ENCODE results near the gene ALKBH3.

ALKBH3 gene

GRCh38 chr11:43947003-43947500, 66.4 kb downstream of the ALKBH3 start:
- no peaks in the 10 kb centered on the region for H3K36me3 Mint-ChIP-seq (ENCODE audit: low read depth)
- H3K4me3 Mint-ChIP-seq: no peak overlapping the region
- H3K27me3 Mint-ChIP-seq (ENCODE audit: low read depth): peaks cover 60% of the 10 kb centered on the region
- DNase-seq (ENCODE audit: low spot score): no peak
- no peaks in the 10 kb centered on the region for H3K9me3 Mint-ChIP-seq
- H3K27ac Mint-ChIP-seq: no peak overlapping the region
- peaks cover 8% of the 10 kb centered on the region for H3K4me1 Mint-ChIP-seq (ENCODE audit: low read depth)

- Mint-ChIP-seq H3K36me3 (ENCODE audit: low read depth) (no peaks in the 10 kb centered on the region), H3K4me1 (ENCODE audit: low read depth) (peaks cover 8% of the 10 kb centered on the region), H3K4me3 (no peak overlapping the region), H3K27ac (no peak overlapping the region), H3K27me3 (ENCODE audit: low read depth) (peaks cover 60% of the 10 kb centered on the region), H3K9me3 (no peaks in the 10 kb centered on the region)
- DNase-seq (ENCODE audit: low spot score): no peak
These were observed 67.2 kb downstream of the ALKBH3 start for GRCh38 chr11:43947815-43948214.

- no peak for DNase-seq (ENCODE audit: low spot score)
- no peak overlapping the region for H3K27ac Mint-ChIP-seq
- H3K9me3 Mint-ChIP-seq: no peaks in the 10 kb centered on the region
- H3K36me3 Mint-ChIP-seq (ENCODE audit: low read depth): no peaks in the 10 kb centered on the region
- no peak overlapping the region for H3K4me3 Mint-ChIP-seq
- peaks cover 55% of the 10 kb centered on the region for H3K27me3 Mint-ChIP-seq (ENCODE audit: low read depth)
- H3K4me1 Mint-ChIP-seq (ENCODE audit: low read depth): peaks cover 6% of the 10 kb centered on the region
These were observed 68.0 kb downstream of the ALKBH3 start for GRCh38 chr11:43948341-43949225.

DNA sequence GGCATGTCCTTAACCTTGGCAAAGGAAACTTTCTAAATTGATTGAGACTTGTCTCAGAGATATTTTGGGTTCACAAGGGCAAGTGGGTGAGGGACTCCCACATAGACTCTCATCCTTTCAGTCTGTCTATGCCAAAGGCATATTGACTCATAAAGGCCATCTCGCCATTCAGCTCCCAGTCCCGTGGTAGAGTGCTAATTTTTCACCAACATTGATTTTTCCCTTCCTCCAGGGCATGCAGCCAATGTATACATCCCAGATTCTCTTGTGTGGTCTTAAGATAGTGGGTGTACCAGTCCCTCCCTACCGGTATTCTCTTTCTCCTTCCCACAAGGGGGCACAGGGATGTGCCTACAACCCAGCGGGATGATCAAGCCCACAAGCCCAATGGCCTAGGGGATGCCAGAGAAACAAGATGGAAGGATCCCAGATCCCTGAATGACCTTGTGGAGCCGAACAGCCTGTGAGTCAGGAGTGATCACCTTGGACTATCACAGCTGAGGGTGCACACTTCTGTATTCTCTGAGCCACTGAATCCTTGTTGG, 69.8 kb downstream of the ALKBH3 start:
- Mint-ChIP-seq H3K9me3 (no peaks in the 10 kb centered on the region), H3K27me3 (ENCODE audit: low read depth) (peaks cover 37% of the 10 kb centered on the region), H3K4me3 (no peak overlapping the region), H3K36me3 (ENCODE audit: low read depth) (no peaks in the 10 kb centered on the region), H3K4me1 (ENCODE audit: low read depth) (no peaks in the 10 kb centered on the region), H3K27ac (no peak overlapping the region)
- no peak for DNase-seq (ENCODE audit: low spot score)

DNA sequence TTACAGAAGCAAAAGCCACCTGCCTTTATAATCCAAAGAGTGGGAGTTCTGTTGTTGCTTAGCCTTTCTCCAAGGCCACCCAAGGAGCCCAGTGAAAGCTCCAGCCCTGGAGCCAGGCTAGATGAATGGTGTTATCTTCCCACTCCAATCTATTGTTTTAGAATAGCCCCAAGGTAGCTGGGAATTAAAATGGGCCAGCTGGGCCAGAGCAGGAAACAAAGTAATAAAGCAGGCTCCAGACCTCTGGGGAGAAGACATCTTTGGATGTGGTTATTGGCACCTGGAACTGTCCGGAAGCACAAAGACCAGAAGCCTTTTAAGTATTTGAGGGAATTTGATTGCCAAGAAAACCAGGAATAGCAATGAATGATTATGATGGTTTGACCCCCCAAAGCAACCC, 70.6 kb downstream of the ALKBH3 start:
- Mint-ChIP-seq H3K36me3 (ENCODE audit: low read depth) (no peaks in the 10 kb centered on the region), H3K4me3 (no peak overlapping the region), H3K4me1 (ENCODE audit: low read depth) (no peaks in the 10 kb centered on the region), H3K9me3 (no peaks in the 10 kb centered on the region), H3K27me3 (ENCODE audit: low read depth) (peaks cover 32% of the 10 kb centered on the region), H3K27ac (no peak overlapping the region)
- no peak for DNase-seq (ENCODE audit: low spot score)

GRCh38 chr11:43952020-43952400, 71.4 kb downstream of the ALKBH3 start:
- no peaks in the 10 kb centered on the region for H3K4me1 Mint-ChIP-seq (ENCODE audit: low read depth)
- H3K27me3 Mint-ChIP-seq (ENCODE audit: low read depth): peaks cover 27% of the 10 kb centered on the region
- H3K36me3 Mint-ChIP-seq (ENCODE audit: low read depth): no peaks in the 10 kb centered on the region
- H3K4me3 Mint-ChIP-seq: no peak overlapping the region
- no peak overlapping the region for H3K27ac Mint-ChIP-seq
- no peaks in the 10 kb centered on the region for H3K9me3 Mint-ChIP-seq
- DNase-seq (ENCODE audit: low spot score): no peak

DNA sequence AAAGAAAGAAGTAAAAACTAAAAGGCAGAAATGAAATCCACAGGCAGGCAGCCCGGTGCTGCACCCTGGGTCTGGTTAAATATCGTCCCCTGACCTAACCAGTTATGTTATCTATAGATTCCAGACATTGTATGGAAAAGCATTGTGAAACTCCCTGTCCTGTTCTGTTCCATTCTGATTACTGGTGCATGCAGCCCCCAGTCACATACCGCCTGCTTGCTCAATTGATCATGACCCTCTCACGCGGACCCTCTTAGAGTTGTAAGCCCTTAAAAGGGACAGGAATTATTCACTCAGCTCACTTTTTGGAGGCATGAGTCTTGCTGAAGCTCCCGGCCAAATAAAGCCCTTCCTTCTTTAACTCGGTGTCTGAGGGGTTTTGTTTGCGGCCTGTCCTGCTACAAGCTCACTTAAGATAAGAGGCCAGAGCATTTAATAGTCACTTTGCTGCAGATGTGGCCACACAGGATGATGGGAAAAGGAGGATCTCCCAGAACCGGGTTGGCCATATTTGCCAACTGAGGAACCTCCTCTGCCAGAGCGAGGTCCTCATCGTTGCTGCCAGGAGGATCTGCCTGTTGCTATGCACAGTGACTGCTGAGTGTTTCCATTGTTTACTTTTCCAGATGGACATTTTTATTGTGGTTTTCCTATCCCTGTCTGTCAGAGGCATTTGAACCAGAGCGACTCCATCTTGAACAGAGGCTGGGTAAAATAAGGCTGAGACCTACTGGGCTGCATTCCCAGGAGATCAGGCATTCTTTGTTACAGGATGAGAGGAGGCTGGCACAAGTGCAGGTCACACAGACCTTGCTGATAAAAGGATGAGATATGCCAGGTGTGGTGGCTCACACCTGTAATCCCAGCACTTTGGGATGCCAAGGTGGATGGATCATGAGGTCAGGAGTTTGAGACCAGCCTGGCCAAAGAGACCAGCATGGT, 72.0 kb downstream of the ALKBH3 start:
- Mint-ChIP-seq H3K27me3 (ENCODE audit: low read depth) (peaks cover 22% of the 10 kb centered on the region), H3K4me3 (no peak overlapping the region), H3K4me1 (ENCODE audit: low read depth) (no peaks in the 10 kb centered on the region), H3K9me3 (no peaks in the 10 kb centered on the region), H3K36me3 (ENCODE audit: low read depth) (no peaks in the 10 kb centered on the region), H3K27ac (no peak overlapping the region)
- DNase-seq (ENCODE audit: low spot score): no peak

- Mint-ChIP-seq H3K4me3 (no peak overlapping the region), H3K9me3 (no peaks in the 10 kb centered on the region), H3K36me3 (ENCODE audit: low read depth) (no peaks in the 10 kb centered on the region), H3K27ac (no peak overlapping the region), H3K27me3 (ENCODE audit: low read depth) (peaks cover 22% of the 10 kb centered on the region), H3K4me1 (ENCODE audit: low read depth) (no peaks in the 10 kb centered on the region)
- no peak for DNase-seq (ENCODE audit: low spot score)
These were observed 72.9 kb downstream of the ALKBH3 start for GRCh38 chr11:43953521-43953920.

DNA sequence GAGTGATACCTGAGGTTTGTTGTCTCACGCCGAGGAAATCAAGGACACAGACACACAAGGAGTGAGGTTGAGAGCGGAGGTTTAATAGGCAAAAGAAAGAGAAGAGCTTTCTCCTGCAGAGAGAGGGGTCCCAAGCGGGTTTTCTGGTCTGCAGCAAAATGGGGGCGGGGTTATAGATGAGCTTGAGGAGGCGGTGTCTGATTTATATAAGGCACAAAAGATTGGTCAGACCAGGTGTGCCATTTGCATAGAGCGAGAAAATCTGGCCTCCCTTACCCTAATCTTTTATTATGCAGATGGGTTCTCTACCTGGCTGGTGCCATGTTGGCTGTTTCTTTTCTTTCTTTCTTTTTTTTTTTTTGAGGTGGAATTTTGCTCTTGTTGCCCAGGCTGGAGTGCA, 73.6 kb downstream of the ALKBH3 start:
- H3K27ac Mint-ChIP-seq: no peak overlapping the region
- peaks cover 21% of the 10 kb centered on the region for H3K27me3 Mint-ChIP-seq (ENCODE audit: low read depth)
- no peaks in the 10 kb centered on the region for H3K9me3 Mint-ChIP-seq
- no peaks in the 10 kb centered on the region for H3K4me1 Mint-ChIP-seq (ENCODE audit: low read depth)
- no peak overlapping the region for H3K4me3 Mint-ChIP-seq
- no peak for DNase-seq (ENCODE audit: low spot score)
- H3K36me3 Mint-ChIP-seq (ENCODE audit: low read depth): no peaks in the 10 kb centered on the region

DNA sequence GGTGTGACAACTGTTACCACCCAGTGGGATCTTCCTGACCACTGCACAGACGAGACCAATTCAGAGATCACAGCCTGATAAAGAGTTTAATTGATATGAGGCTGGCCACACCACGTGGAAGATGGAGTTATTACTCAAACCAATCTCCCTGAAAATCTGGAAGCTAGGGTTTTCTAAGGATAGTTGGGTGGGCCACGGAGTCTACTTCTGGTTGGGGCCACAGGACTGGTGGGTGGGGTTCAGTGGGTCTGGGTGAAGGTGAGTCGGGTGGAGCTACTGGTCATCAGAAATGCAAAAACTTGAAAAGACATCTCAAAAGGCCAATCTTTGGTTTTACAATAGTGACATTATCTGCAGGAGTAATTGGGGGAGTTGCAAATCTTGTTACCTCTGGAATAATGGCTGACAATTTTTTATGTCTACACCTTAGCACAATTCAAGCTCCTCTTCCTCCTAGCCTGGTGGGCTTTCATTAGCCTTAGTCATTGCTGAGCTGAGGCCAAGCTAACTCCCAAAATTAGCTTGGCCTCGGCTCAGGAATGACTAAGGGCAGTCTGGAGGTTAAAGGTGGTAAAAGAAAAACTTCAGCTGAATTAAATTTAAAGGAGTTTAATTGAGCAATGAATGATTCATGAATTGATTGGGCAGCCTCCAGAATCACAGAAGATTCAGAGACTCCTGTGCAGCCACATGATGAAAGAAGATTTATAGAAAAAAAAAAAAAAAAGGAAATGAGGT, 74.9 kb downstream of the ALKBH3 start:
- Mint-ChIP-seq H3K27ac (no peak overlapping the region), H3K4me1 (ENCODE audit: low read depth) (no peaks in the 10 kb centered on the region), H3K36me3 (ENCODE audit: low read depth) (no peaks in the 10 kb centered on the region), H3K4me3 (no peak overlapping the region), H3K9me3 (no peaks in the 10 kb centered on the region), H3K27me3 (ENCODE audit: low read depth) (peaks cover 13% of the 10 kb centered on the region)
- no peak for DNase-seq (ENCODE audit: low spot score)

DNA sequence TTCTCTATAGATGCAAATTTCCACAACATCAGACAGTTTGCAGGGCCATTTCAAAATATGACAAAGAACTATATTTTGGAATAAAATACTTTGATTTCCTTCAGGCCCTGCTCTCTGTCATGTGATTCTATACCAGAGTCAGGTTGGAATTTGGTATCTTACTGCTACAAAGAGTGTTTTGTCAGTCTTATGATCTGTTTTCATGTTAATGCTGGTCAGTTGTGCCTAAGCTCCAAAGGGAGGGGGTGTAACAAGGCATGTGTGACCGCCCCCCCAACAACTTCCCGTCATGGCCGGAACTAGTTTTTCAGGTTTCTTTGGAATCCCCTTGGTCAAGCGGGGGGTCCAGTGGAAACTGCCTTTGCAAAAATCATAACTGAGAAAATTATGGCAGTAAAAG, 76.9 kb downstream of the ALKBH3 start:
- Mint-ChIP-seq H3K9me3 (no peaks in the 10 kb centered on the region), H3K4me1 (ENCODE audit: low read depth) (no peaks in the 10 kb centered on the region), H3K36me3 (ENCODE audit: low read depth) (no peaks in the 10 kb centered on the region), H3K27me3 (ENCODE audit: low read depth) (peaks cover 16% of the 10 kb centered on the region), H3K4me3 (no peak overlapping the region), H3K27ac (no peak overlapping the region)
- DNase-seq (ENCODE audit: low spot score): no peak

- Mint-ChIP-seq H3K4me1 (ENCODE audit: low read depth) (no peaks in the 10 kb centered on the region), H3K27me3 (ENCODE audit: low read depth) (peaks cover 18% of the 10 kb centered on the region), H3K4me3 (no peak overlapping the region), H3K36me3 (ENCODE audit: low read depth) (no peaks in the 10 kb centered on the region), H3K27ac (no peak overlapping the region), H3K9me3 (no peaks in the 10 kb centered on the region)
- DNase-seq (ENCODE audit: low spot score): no peak
These were observed 78.8 kb downstream of the ALKBH3 start for GRCh38 chr11:43959321-43959995.
